NCI-H526 treated with DMSO at 0.1 percent for 48 hours (cell line): ENCODE data around the gene CFI.
A peak's percentile ranks its signal among the peaks of the same experiment; 100 is the strongest.
"Not testable (repeated sequence)": the region's sequence is repeated elsewhere in the genome, so short reads cannot be mapped to it uniquely, and the experiment has no call there.

Source experiments
- DNase-seq: peaks from one replicate; lab custom pipeline; 2025; lab: John Stamatoyannopoulos, UW

CFI gene

GRCh38 chr4:109795059-109795458 is 6.7 kb downstream of the CFI start:
- no peak for DNase-seq

GRCh38 chr4:109787807-109788206 is 14.0 kb downstream of the CFI start:
- no peak for DNase-seq

- DNase-seq = no peak
Observed at GRCh38 chr4:109786846-109787245, 15.0 kb downstream of the CFI start.

- not testable (repeated sequence) for DNase-seq
Observed at GRCh38 chr4:109782092-109782491, 19.7 kb downstream of the CFI start.

GRCh38 chr4:109764789-109765402 is 36.9 kb downstream of the CFI start:
- DNase-seq = no peak

- peak; percentile 83 for DNase-seq
Observed at GRCh38 chr4:109764376-109764775, 37.4 kb downstream of the CFI start.

- DNase-seq = no peak
Observed at GRCh38 chr4:109760682-109761081, 41.1 kb downstream of the CFI start.

- DNase-seq = no peak
Observed at GRCh38 chr4:109755656-109756055, 46.1 kb downstream of the CFI start.

GRCh38 chr4:109754093-109754857 is 47.5 kb downstream of the CFI start:
- no peak for DNase-seq

GRCh38 chr4:109752525-109752924 is 49.3 kb downstream of the CFI start:
- no peak for DNase-seq

- DNase-seq = no peak
Observed at GRCh38 chr4:109751852-109752251, 49.9 kb downstream of the CFI start.

GRCh38 chr4:109750652-109751244 is 51.1 kb downstream of the CFI start:
- DNase-seq = no peak

- DNase-seq = no peak
Observed at GRCh38 chr4:109749388-109750082, 52.3 kb downstream of the CFI start.

- DNase-seq = no peak
Observed at GRCh38 chr4:109748114-109748513, 53.7 kb downstream of the CFI start.

GRCh38 chr4:109746728-109747127 is 55.1 kb downstream of the CFI start:
- DNase-seq = no peak

- DNase-seq = no peak
Observed at GRCh38 chr4:109745830-109746229, 56.0 kb downstream of the CFI start.

- no peak for DNase-seq
Observed at GRCh38 chr4:109739547-109739946, 62.3 kb downstream of the CFI start.

GRCh38 chr4:109738104-109738872 is 63.5 kb downstream of the CFI start:
- no peak for DNase-seq

- DNase-seq = no peak
Observed at GRCh38 chr4:109735566-109736365, 66.0 kb downstream of the CFI start.

- DNase-seq = no peak
Observed at GRCh38 chr4:109733728-109734127, 68.1 kb downstream of the CFI start.
